GM12878 (cell line): ENCODE results near the gene LMOD3. TPM values are rescaled to one million over a fixed set of nuclear protein-coding genes. Genes with fewer than 3 reads are reported as not detected.

Experiments used
- ATAC-seq: fragments of 200-7000 bp; cut with Tn5 transposase; 3 replicates; pipeline ENCODE4 v1.9.1; 2020; ENCODE audit warnings: mild to moderate bottlenecking, moderate library complexity
- BruUV-seq: library from RNA; stranded (reverse); fragments of 400-500 nt; replicated peaks from 2 replicates; lab custom pipeline; 2021; lab: Mats Ljungman, UMichigan
- CTCF ChIA-PET: fragments of 300-600 bp; sonication (Branson Sonifier 250); formaldehyde crosslinking; extraction: SDS; loops from one replicate; lab custom pipeline; 2021; ENCODE audit warnings: inconsistent platforms; lab: Yijun Ruan, JAX
- POLR2A ChIA-PET: fragments of 350-600 bp; formaldehyde crosslinking; extraction: SDS; loops from one replicate; lab custom pipeline; 2021; ENCODE audit warnings: inconsistent platforms; lab: Charles Lee
- RAD21 ChIA-PET: fragments of 300-600 bp; sonication (Branson Sonifier 250); formaldehyde crosslinking; loops from one replicate; lab custom pipeline; 2023; ENCODE audit warnings: antibody characterized with exemption; ENCODE audit not compliant: unreplicated experiment; lab: Charles Lee
- SMC1A ChIA-PET: fragments of 300-600 bp; sonication (Branson Sonifier 250); formaldehyde crosslinking; loops from one replicate; lab custom pipeline; 2023; ENCODE audit not compliant: unreplicated experiment, uncharacterized antibody; lab: Charles Lee
- DNase-seq: peaks from one replicate; pipeline ENCODE4 v3.0.0-alpha.2; 2011; ENCODE audit warnings: low read depth, low spot score
- FAIRE-seq: peaks from 3 replicates; lab custom pipeline; 2011; peaks lifted over from hg19 to GRCh38; lab: Jason Lieb, UNC
- H2AFZ ChIP-seq: 2 replicates; pipeline ENCODE4 v1.6.0; 2011; ENCODE audit warnings: low read depth, low read length, control low read depth; ENCODE audit not compliant: control insufficient read depth
- H3K27ac ChIP-seq: 2 replicates; pipeline ENCODE4 v1.5.1; 2011; ENCODE audit warnings: control low read depth; ENCODE audit not compliant: control insufficient read depth, insufficient read depth
- H3K27me3 ChIP-seq, 2 experiments: replicated peaks in 1 of 2; 2 replicates each; pipeline versions ENCODE4 v1.6.0 to v1.6.1; 2011; ENCODE audit warnings: low read length in 1 of 2; ENCODE audit not compliant: control insufficient read depth in 2 of 2, insufficient read depth in 2 of 2
- H3K36me3 ChIP-seq, 2 experiments: 2 replicates each; pipeline ENCODE4 v1.5.1; 2011; ENCODE audit warnings: low read length in 1 of 2; ENCODE audit not compliant: control insufficient read depth in 2 of 2, insufficient read depth in 2 of 2
- H3K4me1 ChIP-seq: 2 replicates; pipeline ENCODE4 v1.6.1; 2011; ENCODE audit warnings: mild to moderate bottlenecking, low read length, moderate library complexity, mixed read lengths; ENCODE audit not compliant: control insufficient read depth, insufficient read depth
- H3K4me2 ChIP-seq: 2 replicates; pipeline ENCODE4 v1.6.0; 2011; ENCODE audit warnings: control low read depth; ENCODE audit not compliant: control insufficient read depth, insufficient read depth
- H3K4me3 ChIP-seq: fragments of 200-600 bp; sonication (generic); 2 replicates; pipeline ENCODE4 v1.5.1; 2016
- H3K79me2 ChIP-seq: 2 replicates; pipeline ENCODE4 v1.6.0; 2011; ENCODE audit warnings: low read length; ENCODE audit not compliant: control insufficient read depth, insufficient read depth
- H3K9ac ChIP-seq: 2 replicates; pipeline ENCODE4 v1.8.0; 2011; ENCODE audit warnings: low read length, control low read depth, mixed read lengths; ENCODE audit not compliant: control insufficient read depth, insufficient read depth
- H3K9me3 ChIP-seq: replicated peaks from 3 replicates; pipeline ENCODE4 v1.5.1; 2011; ENCODE audit warnings: mild to moderate bottlenecking, low read length; ENCODE audit not compliant: control insufficient read depth, insufficient read depth
- H4K20me1 ChIP-seq: 2 replicates; pipeline ENCODE4 v1.6.0; 2011; ENCODE audit not compliant: control insufficient read depth, insufficient read depth
- RAD21 ChIP-seq: IDR thresholded peaks from 2 replicates; pipeline ENCODE4 v1.6.1; 2011; ENCODE audit warnings: mild to moderate bottlenecking, low read depth, low read length, moderate library complexity; ENCODE audit not compliant: insufficient read depth
- SMC3 ChIP-seq: IDR thresholded peaks from 2 replicates; pipeline ENCODE4 v1.6.1; 2011; ENCODE audit warnings: low read length, improper control_type of control experiment, borderline replicate concordance
- ZNF384 ChIP-seq: IDR thresholded peaks from 2 replicates; pipeline ENCODE4 v1.6.1; 2012; ENCODE audit warnings: low read depth, mild to moderate bottlenecking, low read length, improper control_type of control experiment, borderline replicate concordance
- WGBS: methylation state at CpG from one replicate; pipeline ENCODE4 v1.1.6; 2016; ENCODE audit warnings: low lambda C conversion rate; ENCODE audit not compliant: insufficient replicate concordance, insufficient coverage; ENCODE audit errors: missing lambda C conversion rate; 5-methylcytosine and 5-hydroxymethylcytosine counted together
- in situ Hi-C: fragments of 300-500 bp; cut with MboI; formaldehyde crosslinking; loops from 9 replicates; pipeline ENCODE4 v1.14.3; 2018; ENCODE audit warnings: mixed read lengths
- intact Hi-C: fragments of 100-400 bp; cut with micrococcal nuclease; formaldehyde crosslinking; loops from one replicate; pipeline ENCODE4 v1.14.2; 2022; ENCODE audit not compliant: unreplicated experiment
- polyA plus RNA-seq, 11 experiments: library from polyadenylated mRNA; depleted of rRNA in 4 of 11; unstranded in 6 of 11; stranded (reverse) in 5 of 11; fragments of >200 nt; fragmentation: Nextera tagmentation in 4 of 11; fragmentation: Illumina TruSeq in 1 of 11; extraction: Ambion mirVana in 4 of 11; extraction: Trizol in 1 of 11; gene quantifications; 1 replicate in 1 of 11; 2 replicates in 10 of 11; pipeline versions ENCODE4 v1.2.1 to v1.2.3, GENCODE V29; 2011 to 2016; ENCODE audit warnings: inconsistent platforms in 2 of 11, missing spikeins in 2 of 11, low read depth in 1 of 11
- total RNA-seq, 4 experiments: library from RNA; depleted of rRNA in 3 of 4; stranded (reverse); fragments of >200 nt in 3 of 4; fragmentation: Illumina TruSeq in 1 of 4; extraction: Trizol in 1 of 4; gene quantifications; 2 replicates each; pipeline versions ENCODE4 v1.2.1 to v1.2.3, GENCODE V29; 2013 to 2021
- TF ChIP-seq, protein P1 (sequence below): fragments of 450-650 bp; IDR thresholded peaks from 2 replicates; pipeline ENCODE4 v1.6.1; 2017; ENCODE audit warnings: antibody characterized with exemption, mild to moderate bottlenecking, moderate library complexity
- TF ChIP-seq, protein P2 (sequence below), 3 experiments: IDR thresholded peaks in 2 of 3; conservative IDR thresholded peaks in 1 of 3; 2 replicates each; pipeline ENCODE4 v1.5.1; 2011; ENCODE audit warnings: low read depth in 3 of 3, low read length in 3 of 3, mild to moderate bottlenecking in 3 of 3, control low read depth in 2 of 3, moderate library complexity in 2 of 3, inconsistent platforms in 1 of 3, mixed read lengths in 1 of 3; ENCODE audit not compliant: control insufficient read depth in 2 of 3, insufficient read depth in 1 of 3; ENCODE audit errors: extremely low read depth in 1 of 3

The LMOD3 gene
- total and polyA plus RNA-seq, 10 of the 15 experiments (the other 5 are each of a cell fraction or from before 2014, with no cell fraction given), result 0.04 to 0.20 (median 0.09) TPM; not detected in 1

DNA sequence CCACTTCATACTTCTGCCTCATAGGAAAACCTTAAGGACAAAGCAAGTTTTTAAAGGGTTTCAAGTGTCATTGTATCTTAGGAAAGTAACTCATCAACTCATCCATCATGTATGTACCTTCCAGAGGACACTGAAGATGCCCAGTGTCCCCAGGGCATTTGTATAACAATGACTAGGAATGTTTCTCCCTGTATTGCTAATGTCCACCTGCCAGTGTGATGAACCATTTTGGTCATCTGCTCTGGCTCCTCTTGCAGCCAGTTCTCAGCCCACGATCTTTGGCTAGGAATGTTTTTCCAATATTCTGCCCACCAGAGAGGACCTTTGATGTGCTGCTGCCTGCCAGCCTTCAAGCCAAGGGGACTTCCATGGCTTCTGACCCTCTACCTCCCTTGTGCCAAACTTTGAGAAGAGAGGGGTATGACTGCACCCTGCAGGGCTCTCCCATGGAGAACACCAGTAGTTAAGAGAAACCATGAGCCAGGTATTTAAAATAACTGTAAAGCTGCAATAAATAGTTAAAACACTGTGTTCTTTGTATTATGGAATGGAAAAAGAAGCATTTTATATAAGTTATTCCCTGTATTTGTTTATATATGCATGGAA, 11.4 kb downstream of the LMOD3 start:
- TF ChIP-seq, protein P1, sequence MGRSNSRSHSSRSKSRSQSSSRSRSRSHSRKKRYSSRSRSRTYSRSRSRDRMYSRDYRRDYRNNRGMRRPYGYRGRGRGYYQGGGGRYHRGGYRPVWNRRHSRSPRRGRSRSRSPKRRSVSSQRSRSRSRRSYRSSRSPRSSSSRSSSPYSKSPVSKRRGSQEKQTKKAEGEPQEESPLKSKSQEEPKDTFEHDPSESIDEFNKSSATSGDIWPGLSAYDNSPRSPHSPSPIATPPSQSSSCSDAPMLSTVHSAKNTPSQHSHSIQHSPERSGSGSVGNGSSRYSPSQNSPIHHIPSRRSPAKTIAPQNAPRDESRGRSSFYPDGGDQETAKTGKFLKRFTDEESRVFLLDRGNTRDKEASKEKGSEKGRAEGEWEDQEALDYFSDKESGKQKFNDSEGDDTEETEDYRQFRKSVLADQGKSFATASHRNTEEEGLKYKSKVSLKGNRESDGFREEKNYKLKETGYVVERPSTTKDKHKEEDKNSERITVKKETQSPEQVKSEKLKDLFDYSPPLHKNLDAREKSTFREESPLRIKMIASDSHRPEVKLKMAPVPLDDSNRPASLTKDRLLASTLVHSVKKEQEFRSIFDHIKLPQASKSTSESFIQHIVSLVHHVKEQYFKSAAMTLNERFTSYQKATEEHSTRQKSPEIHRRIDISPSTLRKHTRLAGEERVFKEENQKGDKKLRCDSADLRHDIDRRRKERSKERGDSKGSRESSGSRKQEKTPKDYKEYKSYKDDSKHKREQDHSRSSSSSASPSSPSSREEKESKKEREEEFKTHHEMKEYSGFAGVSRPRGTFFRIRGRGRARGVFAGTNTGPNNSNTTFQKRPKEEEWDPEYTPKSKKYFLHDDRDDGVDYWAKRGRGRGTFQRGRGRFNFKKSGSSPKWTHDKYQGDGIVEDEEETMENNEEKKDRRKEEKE, result no peak
- TF ChIP-seq ZNF384, result no peak
- TF ChIP-seq SMC3, result peak; percentile 25; the same call in 1 of the 2 replicates
- peak; percentile 32 for TF ChIP-seq RAD21
- TF ChIP-seq, protein P2, sequence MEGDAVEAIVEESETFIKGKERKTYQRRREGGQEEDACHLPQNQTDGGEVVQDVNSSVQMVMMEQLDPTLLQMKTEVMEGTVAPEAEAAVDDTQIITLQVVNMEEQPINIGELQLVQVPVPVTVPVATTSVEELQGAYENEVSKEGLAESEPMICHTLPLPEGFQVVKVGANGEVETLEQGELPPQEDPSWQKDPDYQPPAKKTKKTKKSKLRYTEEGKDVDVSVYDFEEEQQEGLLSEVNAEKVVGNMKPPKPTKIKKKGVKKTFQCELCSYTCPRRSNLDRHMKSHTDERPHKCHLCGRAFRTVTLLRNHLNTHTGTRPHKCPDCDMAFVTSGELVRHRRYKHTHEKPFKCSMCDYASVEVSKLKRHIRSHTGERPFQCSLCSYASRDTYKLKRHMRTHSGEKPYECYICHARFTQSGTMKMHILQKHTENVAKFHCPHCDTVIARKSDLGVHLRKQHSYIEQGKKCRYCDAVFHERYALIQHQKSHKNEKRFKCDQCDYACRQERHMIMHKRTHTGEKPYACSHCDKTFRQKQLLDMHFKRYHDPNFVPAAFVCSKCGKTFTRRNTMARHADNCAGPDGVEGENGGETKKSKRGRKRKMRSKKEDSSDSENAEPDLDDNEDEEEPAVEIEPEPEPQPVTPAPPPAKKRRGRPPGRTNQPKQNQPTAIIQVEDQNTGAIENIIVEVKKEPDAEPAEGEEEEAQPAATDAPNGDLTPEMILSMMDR (IDR thresholded peaks at IDR 0.05 in 2 of 3, conservative IDR thresholded peaks at IDR 0.05 in 1 of 3; ENCODE audit: control insufficient read depth in 2 of 3, extremely low read depth in 1 of 3, insufficient read depth in 1 of 3, low read depth in 3 of 3, low read length in 3 of 3), result peak in 1 of 3 experiments; percentile 32; a peak in 2 of 6 replicates
- Histone ChIP-seq H2AFZ (no peak overlapping the region), H3K36me3 (peaks cover 0 to 2% of the 10 kb centered on the region in 2 experiments; a peak in 1 of 4 replicates), H3K27ac (no peak overlapping the region), H3K27me3 (no peaks in the 10 kb centered on the region), H3K9me3 (no peaks in the 10 kb centered on the region), H3K4me3 (no peak overlapping the region), H3K4me2 (no peak overlapping the region), H4K20me1 (no peaks in the 10 kb centered on the region), H3K4me1 (no peaks in the 10 kb centered on the region), H3K9ac (no peak overlapping the region), H3K79me2 (no peaks in the 10 kb centered on the region)
- ATAC-seq (peak; percentile 66), DNase-seq (no peak), FAIRE-seq (no peak)
- CTCF ChIA-PET, result interaction anchor here (1.0 to 5.8 kb wide), 2 partner anchors 9 to 126 kb away, joined by 3 to 28 read pairs; no protein-coding TSS in a partner anchor
- POLR2A ChIA-PET, result no interaction called here
- intact Hi-C loops (no loop called here), in situ Hi-C loops (no loop called here)
- no TSS peak for BruUV-seq
- WGBS, result 53% methylated on average over 1 of the region's 1 CpG
- SMC1A ChIA-PET, result no interaction called here
- RAD21 ChIA-PET, result no interaction called here
